H1 (cell line): ENCODE results near the gene RSL24D1. TPM values are rescaled to one million over a fixed set of nuclear protein-coding genes. Genes with fewer than 3 reads are reported as not detected.

Source experiments
- ATF2 ChIP-seq: IDR thresholded peaks from 2 replicates; pipeline ENCODE4 v1.6.1; 2012; ENCODE audit warnings: low read length, inconsistent platforms
- CHD7 ChIP-seq: fragments of 300-600 bp; sonication (generic); IDR thresholded peaks from 2 replicates; pipeline ENCODE4 v1.7.1; 2012; ENCODE audit warnings: low read length, moderate library complexity, mild to moderate bottlenecking, inconsistent platforms; ENCODE audit not compliant: insufficient replicate concordance
- PHF8 ChIP-seq: fragments of 200-600 bp; sonication (generic); conservative IDR thresholded peaks from 2 replicates; pipeline ENCODE4 v1.7.1; 2012; ENCODE audit warnings: low read depth, mild to moderate bottlenecking, inconsistent platforms, low read length, moderate library complexity
- polyA plus RNA-seq, 7 experiments: library from polyadenylated mRNA; depleted of rRNA in 3 of 7; stranded (reverse) in 5 of 7; unstranded in 2 of 7; fragments of >200 nt in 5 of 7; fragments of 200-250 nt in 2 of 7; gene quantifications; 1 replicate in 5 of 7; 2 replicates in 1 of 7; 4 replicates in 1 of 7; pipeline versions ENCODE4 v1.2.1 to v1.2.3, GENCODE V29; 2011 to 2013; ENCODE audit warnings: missing spikeins in 2 of 7, mixed read lengths in 2 of 7
- total RNA-seq: library from RNA; stranded (reverse); fragmentation: NEBNext Ultra II Directional; extraction: Animal tissue kit (Norgen Biotek cat#: 25700); gene quantifications from 2 replicates; pipeline ENCODE4 v1.2.1, GENCODE V29; 2021

The RSL24D1 gene
- total and polyA plus RNA-seq, 2 of the 8 experiments (the other 6 are each of a cell fraction or from before 2014, with no cell fraction given) = 45.7 to 130 TPM

GRCh38 chr15:55202206-55202605, 5.5 kb upstream of the RSL24D1 start (continued):
- no peak for TF ChIP-seq CHD7
- no peak for TF ChIP-seq ATF2
- no peak for TF ChIP-seq PHF8
